Tibial nerve (tissue), 3 donors: ENCODE data around the gene FAM117A.

ENCODE experiments used
- CTCF ChIP-seq, 5 experiments: fragments of 200-600 bp in 3 of 5; fragments of 450-650 bp in 2 of 5; sonication (generic) in 3 of 5; IDR thresholded peaks; one replicate each; pipeline ENCODE4 v1.5.1; 2016 to 2019; ENCODE audit warnings: antibody characterized with exemption in 5 of 5, mild to moderate bottlenecking in 3 of 5, moderate library complexity in 2 of 5
- POLR2A ChIP-seq, 2 donors: fragments of 450-650 bp; IDR thresholded peaks; one replicate each; pipeline ENCODE4 v1.6.1; 2017; ENCODE audit warnings: antibody characterized with exemption in 2 of 2, mild to moderate bottlenecking in 2 of 2, moderate library complexity in 2 of 2

GRCh38 chr17:49777563-49777962 is 13.6 kb upstream of the FAM117A start:
- TF ChIP-seq CTCF (IDR thresholded peaks at IDR 0.05) (no peak), POLR2A (IDR thresholded peaks at IDR 0.05) (no peak)
